Uterus (tissue), 4 donors: Measurements from ENCODE around the gene MPP7. TPM values are rescaled to one million over a fixed set of nuclear protein-coding genes. Genes with fewer than 3 reads are reported as not detected.

Experiments used
- DNase-seq, 2 donors: peaks; one replicate each; pipeline ENCODE4 v3.0.0-alpha.2; 2019 to 2020
- H3K27ac ChIP-seq, 2 donors: fragments of 200-600 bp; sonication (generic); 1 replicate in 1 of 2; 2 replicates in 1 of 2; pipeline ENCODE4 v1.5.1; 2016 to 2018
- H3K27me3 ChIP-seq, 2 donors: fragments of 200-600 bp; sonication (generic); one replicate each; pipeline ENCODE4 v1.5.1; 2018 to 2019; ENCODE audit warnings: control low read depth in 1 of 2
- H3K36me3 ChIP-seq, 2 donors: fragments of 200-600 bp; sonication (generic); one replicate each; pipeline ENCODE4 v1.5.1; 2019; ENCODE audit warnings: control low read depth in 1 of 2
- H3K4me1 ChIP-seq, 2 donors: fragments of 200-600 bp; sonication (generic); one replicate each; pipeline ENCODE4 v1.5.1; 2018 to 2019; ENCODE audit warnings: control low read depth in 1 of 2
- H3K4me3 ChIP-seq, 2 donors: fragments of 200-600 bp; sonication (generic); 1 replicate in 1 of 2; 2 replicates in 1 of 2; pipeline ENCODE4 v1.5.1; 2018 to 2019; ENCODE audit warnings: mild to moderate bottlenecking in 1 of 2
- H3K9me3 ChIP-seq, 2 donors: fragments of 200-600 bp; sonication (generic); one replicate each; pipeline ENCODE4 v1.5.1; 2019; ENCODE audit warnings: control low read depth in 1 of 2
- POLR2A ChIP-seq, 2 donors: fragments of 450-650 bp; IDR thresholded peaks; one replicate each; pipeline ENCODE4 v1.6.1; 2016; ENCODE audit warnings: antibody characterized with exemption in 2 of 2, mild to moderate bottlenecking in 1 of 2, moderate library complexity in 1 of 2
- intact Hi-C: fragments of 100-400 bp; cut with DNase I; formaldehyde crosslinking; loops from one replicate; pipeline ENCODE4 v1.15.1; 2023; ENCODE audit warnings: low total_unique reads
- total RNA-seq, 4 donors: library from RNA; depleted of rRNA in 3 of 4; stranded (reverse); fragments of >200 nt in 3 of 4; gene quantifications; one replicate each; pipeline versions ENCODE4 v1.1.0 to v1.2.4, GENCODE V29; 2014 to 2023
- TF ChIP-seq, protein P1 (sequence below), 4 experiments: fragments of 200-600 bp in 2 of 4; fragments of 450-650 bp in 2 of 4; sonication (generic) in 2 of 4; IDR thresholded peaks; one replicate each; pipeline ENCODE4 v1.5.1; 2016 to 2019; ENCODE audit warnings: antibody characterized with exemption in 4 of 4, mild to moderate bottlenecking in 2 of 4, moderate library complexity in 1 of 4
- donor health status: DM: yes; HTN: yes; CAD: no.

The MPP7 gene
- total RNA-seq, 4 donors from 2014 or later = 3.6 to 18.0 (median 13.1) TPM

DNA sequence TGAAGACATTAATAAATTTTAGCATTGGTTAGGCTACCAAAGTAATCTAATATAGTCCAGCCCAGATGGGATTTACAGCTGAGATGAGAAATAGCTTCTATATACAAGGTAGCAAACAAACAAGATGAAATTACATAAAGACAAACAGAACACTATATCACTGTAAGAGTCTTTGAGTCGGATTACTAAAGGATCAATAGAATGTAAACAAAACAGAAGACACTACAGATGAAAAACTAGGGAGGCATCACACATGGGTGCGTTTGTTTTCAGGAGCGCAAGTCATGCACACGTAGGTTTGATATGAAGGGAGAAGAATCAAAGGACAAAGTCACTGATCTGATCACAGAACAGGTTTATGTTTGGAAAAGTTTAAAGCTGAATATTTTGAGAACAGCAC is 26.5 kb downstream of the MPP7 start:
- intact Hi-C loops = no loop called here
- TF ChIP-seq POLR2A (IDR thresholded peaks at IDR 0.05) = no peak
- TF ChIP-seq, protein P1, sequence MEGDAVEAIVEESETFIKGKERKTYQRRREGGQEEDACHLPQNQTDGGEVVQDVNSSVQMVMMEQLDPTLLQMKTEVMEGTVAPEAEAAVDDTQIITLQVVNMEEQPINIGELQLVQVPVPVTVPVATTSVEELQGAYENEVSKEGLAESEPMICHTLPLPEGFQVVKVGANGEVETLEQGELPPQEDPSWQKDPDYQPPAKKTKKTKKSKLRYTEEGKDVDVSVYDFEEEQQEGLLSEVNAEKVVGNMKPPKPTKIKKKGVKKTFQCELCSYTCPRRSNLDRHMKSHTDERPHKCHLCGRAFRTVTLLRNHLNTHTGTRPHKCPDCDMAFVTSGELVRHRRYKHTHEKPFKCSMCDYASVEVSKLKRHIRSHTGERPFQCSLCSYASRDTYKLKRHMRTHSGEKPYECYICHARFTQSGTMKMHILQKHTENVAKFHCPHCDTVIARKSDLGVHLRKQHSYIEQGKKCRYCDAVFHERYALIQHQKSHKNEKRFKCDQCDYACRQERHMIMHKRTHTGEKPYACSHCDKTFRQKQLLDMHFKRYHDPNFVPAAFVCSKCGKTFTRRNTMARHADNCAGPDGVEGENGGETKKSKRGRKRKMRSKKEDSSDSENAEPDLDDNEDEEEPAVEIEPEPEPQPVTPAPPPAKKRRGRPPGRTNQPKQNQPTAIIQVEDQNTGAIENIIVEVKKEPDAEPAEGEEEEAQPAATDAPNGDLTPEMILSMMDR (IDR thresholded peaks at IDR 0.05) = no peak
- H3K27ac ChIP-seq = no peak overlapping the region
- H3K4me3 ChIP-seq = no peak overlapping the region
- no peak for DNase-seq
- no peaks in the 10 kb centered on the region for H3K4me1 ChIP-seq
- H3K9me3 ChIP-seq = no peaks in the 10 kb centered on the region
- H3K27me3 ChIP-seq = no peaks in the 10 kb centered on the region
- H3K36me3 ChIP-seq = no peaks in the 10 kb centered on the region

DNA sequence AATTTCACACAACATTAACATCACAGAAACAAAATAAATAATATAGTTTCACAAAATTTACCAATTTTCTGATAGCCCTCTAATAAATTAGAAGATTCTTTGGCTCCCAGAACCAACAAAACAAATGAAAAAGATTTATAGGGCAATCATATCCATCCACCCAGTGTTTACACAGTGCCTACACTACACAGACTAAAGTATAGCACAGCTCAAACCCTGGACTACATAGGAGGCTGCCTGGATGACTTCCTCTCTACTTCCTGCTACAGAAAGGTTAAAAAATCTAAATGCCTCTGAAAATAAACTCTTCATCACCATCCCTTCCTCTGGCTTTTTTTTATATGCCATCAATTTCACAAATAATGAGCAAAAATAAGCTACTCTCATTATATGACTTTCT is 28.4 kb downstream of the MPP7 start:
- Histone ChIP-seq H3K27ac (no peak overlapping the region), H3K27me3 (no peaks in the 10 kb centered on the region), H3K4me1 (no peaks in the 10 kb centered on the region), H3K4me3 (no peak overlapping the region), H3K36me3 (no peaks in the 10 kb centered on the region), H3K9me3 (no peaks in the 10 kb centered on the region)
- intact Hi-C loops = no loop called here
- no peak for DNase-seq
- TF ChIP-seq, protein P1 (IDR thresholded peaks at IDR 0.05) = no peak
- no peak for TF ChIP-seq POLR2A (IDR thresholded peaks at IDR 0.05)

DNA sequence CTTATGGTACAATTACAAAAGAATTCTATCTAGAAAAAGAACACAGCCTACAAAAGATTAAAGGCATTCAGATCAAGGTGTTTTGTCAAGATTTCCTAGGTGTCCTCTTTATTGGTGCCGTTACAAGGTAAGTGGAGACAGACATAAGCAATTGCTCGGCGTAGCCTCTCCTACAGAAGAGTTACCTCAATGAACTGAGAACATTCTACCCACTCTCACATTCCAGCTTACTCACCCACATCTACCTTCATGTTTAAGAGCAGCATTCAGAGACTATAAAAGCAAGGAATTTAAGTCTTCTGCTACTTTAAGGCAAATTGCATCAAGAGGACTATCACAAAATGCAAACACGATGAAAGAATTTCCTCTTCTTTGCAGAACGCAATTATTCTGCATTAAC is 29.5 kb downstream of the MPP7 start:
- TF ChIP-seq, protein P1 (IDR thresholded peaks at IDR 0.05) = no peak
- TF ChIP-seq POLR2A (IDR thresholded peaks at IDR 0.05) = no peak
- no peaks in the 10 kb centered on the region for H3K9me3 ChIP-seq
- no peak overlapping the region for H3K4me3 ChIP-seq
- DNase-seq = no peak
- H3K27me3 ChIP-seq = no peaks in the 10 kb centered on the region
- H3K36me3 ChIP-seq = no peaks in the 10 kb centered on the region
- intact Hi-C loops = no loop called here
- H3K4me1 ChIP-seq = no peaks in the 10 kb centered on the region
- H3K27ac ChIP-seq = no peak overlapping the region

DNA sequence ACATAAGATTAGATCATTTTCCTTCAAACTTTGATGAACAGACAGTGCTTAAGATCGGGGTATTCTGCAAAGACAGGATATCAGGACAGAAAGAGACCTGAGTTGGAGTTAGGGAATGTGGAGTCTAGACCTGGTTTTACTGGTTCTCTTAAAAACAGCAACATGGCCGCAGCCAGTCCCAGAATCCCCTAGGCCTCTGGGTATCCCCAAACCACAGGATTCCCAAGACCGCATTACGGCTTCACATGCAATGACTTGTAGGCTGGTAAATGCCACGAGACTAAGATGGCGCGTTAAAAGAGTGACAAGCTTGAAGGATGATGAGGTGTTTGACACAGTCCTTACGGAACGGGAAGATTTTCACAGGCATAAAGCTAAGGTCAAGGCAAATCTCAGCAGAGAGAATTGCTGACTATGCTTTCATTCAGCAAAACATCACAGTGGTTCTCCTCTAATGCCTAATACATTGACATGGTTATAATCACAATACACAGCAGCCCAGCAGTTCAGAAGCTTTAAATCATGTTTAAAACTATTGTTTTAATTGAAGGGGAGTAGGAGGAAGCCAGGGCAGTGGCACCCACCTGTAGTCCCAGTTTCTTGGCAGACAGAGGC is 32.9 kb downstream of the MPP7 start:
- H3K4me3 ChIP-seq = no peak overlapping the region
- H3K9me3 ChIP-seq = no peaks in the 10 kb centered on the region
- H3K36me3 ChIP-seq = no peaks in the 10 kb centered on the region
- H3K27ac ChIP-seq = no peak overlapping the region
- TF ChIP-seq POLR2A (IDR thresholded peaks at IDR 0.05) = no peak
- TF ChIP-seq, protein P1 (IDR thresholded peaks at IDR 0.05) = no peak
- intact Hi-C loops = no loop called here
- H3K27me3 ChIP-seq = no peaks in the 10 kb centered on the region
- DNase-seq = no peak
- no peaks in the 10 kb centered on the region for H3K4me1 ChIP-seq

DNA sequence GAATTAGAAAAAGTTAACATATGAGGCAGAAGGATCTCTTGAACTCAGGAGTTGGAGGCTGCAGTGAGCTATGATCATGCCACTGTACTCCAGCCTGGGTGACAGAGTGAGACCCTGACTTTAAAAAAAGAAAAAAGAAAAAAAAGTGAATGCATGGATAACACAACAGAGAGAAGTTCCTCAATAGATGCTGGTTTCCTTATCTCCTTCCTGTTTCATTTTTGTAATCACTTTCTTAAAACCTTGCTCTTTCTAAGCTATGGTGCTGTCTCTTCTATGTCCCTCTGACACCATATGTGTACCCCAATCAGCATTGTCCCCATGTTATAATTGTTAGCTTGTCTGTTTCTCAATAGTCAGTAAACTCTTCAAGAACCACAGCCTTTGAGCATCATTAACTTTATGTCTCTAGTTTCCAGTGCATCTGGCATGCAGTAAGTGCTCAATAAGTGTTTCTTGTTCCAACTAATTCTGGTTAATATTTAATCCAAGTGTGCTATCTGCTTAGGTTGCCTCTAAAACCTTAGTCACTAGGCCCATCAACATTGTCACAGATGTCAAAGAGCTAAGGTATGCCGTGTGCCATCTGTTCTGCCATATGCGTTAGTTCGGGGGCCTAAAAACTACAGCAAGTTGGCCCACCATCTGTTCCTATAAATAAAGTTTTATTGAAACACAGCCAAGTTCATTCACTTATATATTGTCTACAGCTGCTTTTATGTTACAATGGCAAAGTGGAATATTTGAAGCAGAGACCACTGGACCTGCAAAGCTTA is 36.2 kb downstream of the MPP7 start:
- DNase-seq = no peak
- no peaks in the 10 kb centered on the region for H3K4me1 ChIP-seq
- TF ChIP-seq, protein P1 (IDR thresholded peaks at IDR 0.05) = no peak
- TF ChIP-seq POLR2A (IDR thresholded peaks at IDR 0.05) = no peak
- H3K27ac ChIP-seq = no peak overlapping the region
- H3K4me3 ChIP-seq = no peak overlapping the region
- no peaks in the 10 kb centered on the region for H3K9me3 ChIP-seq
- H3K36me3 ChIP-seq = no peaks in the 10 kb centered on the region
- H3K27me3 ChIP-seq = no peaks in the 10 kb centered on the region
- intact Hi-C loops = no loop called here
